ENCODE measurements around the gene PRKCSH. TPM values are rescaled to one million over a fixed set of nuclear protein-coding genes. Genes with fewer than 3 reads are reported as not detected.
A peak's percentile ranks its signal among the peaks of the same experiment; 100 is the strongest.

PRKCSH gene
- total and polyA plus RNA-seq, 10 of the 15 experiments (the other 5 are each of a cell fraction or from before 2014, with no cell fraction given) = 1.1 to 280 (median 44.1) TPM

- TF ChIP-seq SP1 (IDR thresholded peaks at IDR 0.05; ENCODE audit: low read depth, low read length) (peak; percentile 54), DPF2 (IDR thresholded peaks at IDR 0.05) (no peak; the same call in 1 of the 2 replicates), POU2F2 (IDR thresholded peaks at IDR 0.05; ENCODE audit: borderline replicate concordance, low read depth, low read length) (no peak; the same call in 2 of the 3 replicates), SMAD5 (IDR thresholded peaks at IDR 0.05; ENCODE audit: low read depth) (peak; percentile 81), HDAC6 (IDR thresholded peaks at IDR 0.05; ENCODE audit: unreplicated experiment) (no peak), NFXL1 (IDR thresholded peaks at IDR 0.05; ENCODE audit: borderline replicate concordance) (no peak), MYC (IDR thresholded peaks at IDR 0.05; ENCODE audit: insufficient read depth, insufficient read length, insufficient replicate concordance, low read length, severe bottlenecking) (no peak), JUNB (IDR thresholded peaks at IDR 0.05) (no peak), NR2F1 (conservative IDR thresholded peaks at IDR 0.05) (peak; percentile 93), MEF2A (IDR thresholded peaks at IDR 0.05; ENCODE audit: insufficient read depth, low read depth, low read length) (no peak), HDAC2 (IDR thresholded peaks at IDR 0.05) (no peak), JUND (IDR thresholded peaks at IDR 0.05; ENCODE audit: low read depth, low read length) (no peak), IRF5 (IDR thresholded peaks at IDR 0.05; ENCODE audit: borderline replicate concordance) (no peak), SREBF1 (IDR thresholded peaks at IDR 0.05; ENCODE audit: low read length) (no peak; the same call in 1 of the 2 replicates), ZZZ3 (IDR thresholded peaks at IDR 0.05; ENCODE audit: control insufficient read depth, insufficient read length, low read depth) (no peak), KAT2A (conservative IDR thresholded peaks at IDR 0.05; ENCODE audit: control insufficient read depth, low read depth, low read length) (no peak), CHD2 (IDR thresholded peaks at IDR 0.05; ENCODE audit: borderline replicate concordance, low read depth, low read length) (peak; percentile 71), RFX5 (IDR thresholded peaks at IDR 0.05; ENCODE audit: low read depth, low read length) (peak; percentile 79), NFYA (IDR thresholded peaks at IDR 0.05; ENCODE audit: borderline replicate concordance, low read depth, low read length) (no peak), SPI1 (IDR thresholded peaks at IDR 0.05; ENCODE audit: borderline replicate concordance, insufficient read depth, low read depth, low read length) (peak; percentile 30; the same call in 1 of the 2 replicates), USF2 (IDR thresholded peaks at IDR 0.05; ENCODE audit: borderline replicate concordance, low read depth, low read length) (peak; percentile 90), IRF3 (IDR thresholded peaks at IDR 0.05) (peak; percentile 26; the same call in 1 of the 2 replicates), POLR2AphosphoS2 (IDR thresholded peaks at IDR 0.05; ENCODE audit: low read depth, low read length) (peak; percentile 53; the same call in 1 of the 2 replicates), ZBTB4 (CRISPR knock-in tag; IDR thresholded peaks at IDR 0.05) (peak; percentile 77; the same call in 1 of the 2 replicates), RAD21 (IDR thresholded peaks at IDR 0.05; ENCODE audit: insufficient read depth, low read depth, low read length) (no peak)
Observed at GRCh38 chr19:11435057-11435832, at the start of gene PRKCSH, which contains the start of gene ODAD3 (continued).

All from GM12878 (cell line).